ENCODE data around the gene ITGB2. TPM values are rescaled to one million over a fixed set of nuclear protein-coding genes. Genes with fewer than 3 reads are reported as not detected.

Gene ITGB2
- total RNA-seq, 1 experiment from 2014 or later = 120 TPM

DNA sequence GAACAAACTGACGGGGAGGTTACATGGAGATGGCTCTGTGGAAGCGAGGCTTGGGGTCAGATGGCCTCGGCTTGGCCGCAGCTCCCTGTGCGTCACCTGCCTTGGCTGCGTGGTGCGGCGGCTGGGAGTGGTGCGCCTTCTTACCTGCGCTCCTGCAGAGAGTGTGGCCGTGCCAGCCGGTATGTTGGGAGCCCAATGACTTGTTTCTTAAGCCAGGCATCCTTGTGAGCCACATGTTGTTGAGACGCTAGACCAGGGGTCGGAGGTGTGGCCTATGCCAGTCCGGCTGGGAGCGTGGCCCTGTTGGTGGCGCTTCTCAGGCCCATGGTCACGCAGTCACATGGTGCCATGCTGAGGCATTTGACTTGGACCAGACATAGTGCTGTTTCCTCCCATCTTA is 29.7 kb upstream of the ITGB2 start:
- H3K4me3 ChIP-seq = no peak overlapping the region

GRCh38 chr21:44949779-44950198 is 29.1 kb upstream of the ITGB2 start:
- DNase-seq (ENCODE audit: low read depth in 1 of 2, low spot score in 2 of 2) = peak; percentile 64 to 88

More for the DNA sequence above, 29.7 kb upstream of the ITGB2 start:
- no peaks in the 10 kb centered on the region for H3K27me3 ChIP-seq (replicated peaks)
- no peaks in the 10 kb centered on the region; the same call in 1 of the 2 replicates for H3K4me1 ChIP-seq (replicated peaks)
- peaks cover 80% of the 10 kb centered on the region for H3K36me3 ChIP-seq
- H3K9me3 ChIP-seq (replicated peaks) = no peaks in the 10 kb centered on the region
- DNase-seq (ENCODE audit: low read depth in 1 of 2, low spot score in 2 of 2) = no peak
- H3K27ac ChIP-seq = no peak overlapping the region

GRCh38 chr21:44949161-44949778 is 28.6 kb upstream of the ITGB2 start:
- Histone ChIP-seq H3K36me3 (peaks cover 85% of the 10 kb centered on the region), H3K4me1 (replicated peaks) (no peaks in the 10 kb centered on the region; the same call in 1 of the 2 replicates), H3K9me3 (replicated peaks) (no peaks in the 10 kb centered on the region), H3K4me3 (no peak overlapping the region), H3K27me3 (replicated peaks) (no peaks in the 10 kb centered on the region), H3K27ac (no peak overlapping the region)
- no peak for DNase-seq (ENCODE audit: low read depth in 1 of 2, low spot score in 2 of 2)

More at GRCh38 chr21:44949779-44950198, 29.1 kb upstream of the ITGB2 start:
- Histone ChIP-seq H3K27ac (no peak overlapping the region), H3K4me3 (no peak overlapping the region), H3K9me3 (replicated peaks) (no peaks in the 10 kb centered on the region), H3K36me3 (peaks cover 85% of the 10 kb centered on the region), H3K27me3 (replicated peaks) (no peaks in the 10 kb centered on the region), H3K4me1 (replicated peaks) (no peaks in the 10 kb centered on the region; the same call in 1 of the 2 replicates)

DNA sequence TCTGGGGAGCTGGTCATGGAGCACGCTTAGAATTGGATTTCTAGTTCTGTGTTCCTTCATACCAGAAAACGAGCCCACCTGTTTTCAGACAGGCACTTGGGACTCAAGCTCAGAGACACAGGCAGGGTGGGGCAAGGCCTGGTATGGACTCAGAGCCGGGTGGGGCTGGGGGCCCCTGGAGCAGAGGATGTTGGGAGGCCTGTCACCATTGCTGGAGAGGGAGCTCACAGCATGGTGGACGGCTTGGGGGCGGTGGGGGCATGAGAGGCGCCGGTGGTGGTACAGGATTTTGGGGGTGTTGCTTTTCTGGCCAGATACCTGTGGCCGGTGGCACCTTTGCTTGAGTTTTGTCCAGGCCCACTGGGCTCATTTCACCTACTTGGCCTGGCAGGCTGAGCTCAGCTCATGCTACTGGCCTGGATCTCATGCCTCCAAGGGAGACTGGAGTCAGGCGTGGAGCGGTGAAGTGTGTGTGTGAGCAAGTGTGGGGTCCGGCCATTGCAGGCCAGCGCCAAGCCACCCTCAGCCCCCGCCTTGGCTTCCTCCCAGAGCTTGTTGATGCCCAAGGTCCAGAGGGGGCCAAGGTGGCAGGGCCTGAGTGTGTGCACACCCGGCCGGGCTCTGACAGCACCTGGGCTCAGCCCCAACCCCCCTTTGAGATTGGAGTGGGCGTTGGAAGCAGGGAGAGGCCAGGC is 27.9 kb upstream of the ITGB2 start:
- Histone ChIP-seq H3K9me3 (replicated peaks) (no peaks in the 10 kb centered on the region), H3K4me1 (replicated peaks) (no peaks in the 10 kb centered on the region; the same call in 1 of the 2 replicates), H3K27ac (no peak overlapping the region), H3K4me3 (no peak overlapping the region), H3K36me3 (peaks cover 86% of the 10 kb centered on the region), H3K27me3 (replicated peaks) (no peaks in the 10 kb centered on the region)
- no peak for DNase-seq (ENCODE audit: low read depth in 1 of 2, low spot score in 2 of 2)

DNA sequence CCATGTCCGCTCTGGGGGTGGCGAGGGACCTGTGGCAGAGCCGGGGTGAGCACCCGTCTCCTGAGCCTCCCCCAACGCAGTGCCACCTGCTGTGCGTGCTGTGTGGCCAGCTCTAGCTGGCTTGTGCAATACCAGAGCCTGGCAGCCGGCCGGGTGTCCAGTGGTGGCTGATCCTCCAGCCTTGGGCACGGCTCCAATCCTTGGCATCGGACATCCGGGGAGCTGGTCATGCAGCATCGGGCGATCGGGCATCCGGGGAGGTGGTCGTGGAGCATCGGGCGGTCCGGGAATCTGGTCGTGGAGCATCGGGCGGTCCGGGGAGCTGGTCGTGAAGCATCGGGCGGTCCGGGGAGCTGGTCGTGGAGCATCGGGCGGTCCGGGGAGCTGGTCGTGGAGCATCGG is 27.2 kb upstream of the ITGB2 start:
- no peak for DNase-seq (ENCODE audit: low read depth in 1 of 2, low spot score in 2 of 2)
- H3K36me3 ChIP-seq = peaks cover 88% of the 10 kb centered on the region

DNA sequence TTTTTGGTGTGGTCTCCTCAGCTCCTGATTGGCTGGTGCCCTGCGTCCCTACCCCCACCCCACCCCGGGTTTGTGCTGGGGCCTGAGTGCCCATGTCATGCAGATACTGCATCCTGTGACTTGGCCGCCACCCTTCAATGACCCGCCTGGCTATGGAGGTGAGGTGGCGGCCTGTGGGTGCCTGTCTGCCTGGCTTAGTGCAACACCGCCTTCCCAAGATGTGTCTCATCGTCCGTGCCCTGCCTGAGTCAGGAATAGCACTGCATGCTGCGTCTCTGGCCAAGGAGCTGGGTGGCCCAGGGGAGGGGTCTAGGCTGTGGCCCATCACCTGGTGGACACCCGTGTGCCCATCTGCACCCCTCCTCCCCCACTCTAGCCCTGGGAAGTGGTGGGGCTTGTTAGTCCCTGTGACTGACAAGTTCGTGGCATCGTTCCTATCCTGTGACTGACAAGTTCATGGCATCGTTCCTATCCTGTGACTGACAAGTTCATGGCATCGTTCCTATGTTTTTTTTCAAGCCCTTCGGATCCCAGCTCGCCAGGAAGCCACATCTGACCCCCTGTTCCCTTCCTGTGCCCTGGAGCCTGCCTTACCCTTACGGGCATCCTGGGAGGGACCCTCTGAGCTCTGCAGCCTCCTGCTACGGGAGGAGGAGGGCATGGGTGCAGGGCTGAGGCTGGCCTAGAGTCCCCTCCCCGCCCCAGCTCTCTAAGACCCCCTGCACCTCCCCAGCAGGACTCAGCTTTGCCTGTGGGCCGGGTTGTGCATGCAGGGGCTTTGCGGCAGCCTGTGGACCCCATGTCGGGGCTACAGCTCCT is 26.6 kb upstream of the ITGB2 start:
- Histone ChIP-seq H3K36me3 (peaks cover 88% of the 10 kb centered on the region), H3K4me3 (no peak overlapping the region), H3K27ac (no peak overlapping the region), H3K27me3 (replicated peaks) (no peaks in the 10 kb centered on the region), H3K4me1 (replicated peaks) (no peaks in the 10 kb centered on the region; the same call in 1 of the 2 replicates), H3K9me3 (replicated peaks) (no peaks in the 10 kb centered on the region)
- DNase-seq (ENCODE audit: low read depth in 1 of 2, low spot score in 2 of 2) = no peak

More for the DNA sequence above, 27.2 kb upstream of the ITGB2 start:
- H3K27me3 ChIP-seq (replicated peaks) = no peaks in the 10 kb centered on the region
- no peaks in the 10 kb centered on the region; the same call in 1 of the 2 replicates for H3K4me1 ChIP-seq (replicated peaks)
- no peak overlapping the region for H3K27ac ChIP-seq
- H3K4me3 ChIP-seq = no peak overlapping the region
- H3K9me3 ChIP-seq (replicated peaks) = no peaks in the 10 kb centered on the region

DNA sequence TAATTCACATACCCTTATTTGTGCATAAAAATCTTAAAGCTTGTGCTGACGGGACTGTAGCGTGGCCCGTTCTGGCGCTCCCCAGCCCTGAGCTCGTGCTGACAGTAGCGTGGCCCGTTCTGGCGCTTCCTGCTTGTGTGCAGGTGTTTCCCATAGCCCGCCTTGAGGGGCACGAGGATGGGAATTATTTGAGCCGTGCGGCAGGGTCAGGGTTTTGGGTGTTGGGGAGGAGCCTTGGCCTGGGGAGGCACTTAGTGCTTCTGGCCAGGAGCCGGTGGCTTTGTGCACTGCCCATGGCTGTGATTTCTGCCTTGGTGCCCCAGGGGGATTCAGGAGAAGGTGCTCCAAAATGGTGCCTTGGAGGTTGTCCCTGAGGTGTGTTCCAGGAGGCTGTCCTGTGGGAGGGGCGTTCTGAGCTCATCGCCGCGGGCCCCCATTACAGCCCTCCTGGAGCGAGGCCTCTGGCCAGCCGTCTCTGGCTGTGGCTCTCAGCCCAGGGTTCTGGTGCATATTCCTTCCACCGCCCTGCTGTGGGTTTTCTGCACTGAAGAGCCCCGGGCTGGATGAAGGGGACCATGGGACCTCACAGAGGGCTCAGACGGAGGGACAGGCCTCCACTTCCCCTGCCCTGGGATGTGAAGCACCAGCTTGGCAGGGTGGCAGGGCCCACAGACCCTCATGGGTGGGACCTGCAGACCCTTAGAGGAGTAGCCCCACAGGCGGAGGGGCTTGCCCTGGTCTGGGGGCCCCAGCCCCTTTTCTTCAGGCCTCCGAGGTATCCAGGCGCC is 25.7 kb upstream of the ITGB2 start:
- Histone ChIP-seq H3K27me3 (replicated peaks) (no peaks in the 10 kb centered on the region), H3K4me3 (no peak overlapping the region), H3K4me1 (replicated peaks) (peaks cover 4% of the 10 kb centered on the region; the same call in 1 of the 2 replicates), H3K36me3 (peaks cover 91% of the 10 kb centered on the region), H3K9me3 (replicated peaks) (no peaks in the 10 kb centered on the region), H3K27ac (no peak overlapping the region)
- DNase-seq (ENCODE audit: low read depth in 1 of 2, low spot score in 2 of 2) = no peak

DNA sequence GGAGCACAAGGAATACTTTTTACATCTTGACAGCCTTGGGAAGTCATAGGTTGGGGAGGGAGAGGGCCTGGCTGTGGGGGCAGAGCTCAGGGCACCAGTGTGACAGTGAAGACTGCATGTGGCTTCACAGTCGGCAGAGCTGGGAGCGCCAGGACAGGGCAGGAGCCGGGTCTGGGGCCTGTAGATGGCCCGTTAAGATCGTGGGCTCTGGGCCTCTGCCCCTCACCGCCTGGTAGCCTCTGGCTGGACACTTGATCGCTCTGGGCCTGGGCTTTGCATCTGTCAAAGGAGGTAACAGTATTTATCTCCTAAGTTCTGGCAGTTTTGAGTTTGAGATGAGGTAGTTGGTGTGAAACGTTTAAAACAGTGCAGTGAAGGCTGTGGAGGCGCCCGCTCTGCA is 23.9 kb upstream of the ITGB2 start:
- no peak for DNase-seq (ENCODE audit: low read depth in 1 of 2, low spot score in 2 of 2)
- Histone ChIP-seq H3K4me1 (replicated peaks) (peaks cover 12% of the 10 kb centered on the region), H3K27me3 (replicated peaks) (no peaks in the 10 kb centered on the region), H3K4me3 (no peak overlapping the region), H3K36me3 (peaks cover 83% of the 10 kb centered on the region), H3K9me3 (replicated peaks) (no peaks in the 10 kb centered on the region), H3K27ac (no peak overlapping the region)

DNA sequence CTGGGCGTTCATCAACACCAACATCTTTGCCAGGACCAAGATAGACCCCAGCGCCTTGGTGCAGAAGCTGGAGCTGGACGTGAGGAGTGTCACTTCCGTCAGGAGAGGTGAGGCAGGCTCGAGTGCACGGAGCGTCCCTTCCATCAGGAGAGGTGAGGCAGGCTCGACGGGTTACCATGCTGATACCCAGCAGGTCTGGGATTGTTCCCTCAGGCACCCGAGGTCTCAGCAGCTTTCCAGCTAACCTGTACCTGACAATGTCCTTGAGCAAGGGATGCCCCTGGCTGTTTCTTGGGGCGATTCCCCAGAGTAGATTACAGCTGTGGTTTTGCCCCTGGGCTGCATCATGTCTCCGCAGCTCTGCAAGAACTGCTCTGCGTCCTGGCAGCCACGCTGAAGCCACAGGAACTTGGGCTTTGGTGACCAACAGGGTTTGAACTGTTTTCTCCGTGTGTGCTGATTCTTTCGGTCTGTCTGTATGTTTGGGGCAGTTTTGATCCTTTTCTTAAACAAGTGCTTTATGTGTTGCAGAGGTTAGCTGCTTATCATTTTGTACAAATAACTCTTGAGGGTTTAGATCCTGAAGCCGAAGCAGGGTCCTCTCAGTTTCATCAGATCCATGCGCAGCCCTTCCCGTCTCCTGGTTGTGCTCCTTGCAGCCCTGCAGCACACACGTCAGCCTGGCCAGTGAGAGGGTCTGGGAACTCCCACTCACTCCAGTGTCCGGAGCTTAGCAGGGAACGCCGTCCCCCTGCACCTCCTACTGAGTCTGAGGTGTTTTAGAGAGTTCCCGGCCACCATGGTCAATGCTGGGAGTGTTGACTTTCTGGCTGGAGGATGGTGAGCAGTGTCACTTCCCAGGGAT is 23.2 kb upstream of the ITGB2 start:
- Histone ChIP-seq H3K27me3 (replicated peaks) (no peaks in the 10 kb centered on the region), H3K9me3 (replicated peaks) (no peaks in the 10 kb centered on the region), H3K4me3 (no peak overlapping the region), H3K27ac (no peak overlapping the region), H3K36me3 (peaks cover 82% of the 10 kb centered on the region), H3K4me1 (replicated peaks) (peaks cover 17% of the 10 kb centered on the region)
- DNase-seq (ENCODE audit: low read depth in 1 of 2, low spot score in 2 of 2) = no peak

DNA sequence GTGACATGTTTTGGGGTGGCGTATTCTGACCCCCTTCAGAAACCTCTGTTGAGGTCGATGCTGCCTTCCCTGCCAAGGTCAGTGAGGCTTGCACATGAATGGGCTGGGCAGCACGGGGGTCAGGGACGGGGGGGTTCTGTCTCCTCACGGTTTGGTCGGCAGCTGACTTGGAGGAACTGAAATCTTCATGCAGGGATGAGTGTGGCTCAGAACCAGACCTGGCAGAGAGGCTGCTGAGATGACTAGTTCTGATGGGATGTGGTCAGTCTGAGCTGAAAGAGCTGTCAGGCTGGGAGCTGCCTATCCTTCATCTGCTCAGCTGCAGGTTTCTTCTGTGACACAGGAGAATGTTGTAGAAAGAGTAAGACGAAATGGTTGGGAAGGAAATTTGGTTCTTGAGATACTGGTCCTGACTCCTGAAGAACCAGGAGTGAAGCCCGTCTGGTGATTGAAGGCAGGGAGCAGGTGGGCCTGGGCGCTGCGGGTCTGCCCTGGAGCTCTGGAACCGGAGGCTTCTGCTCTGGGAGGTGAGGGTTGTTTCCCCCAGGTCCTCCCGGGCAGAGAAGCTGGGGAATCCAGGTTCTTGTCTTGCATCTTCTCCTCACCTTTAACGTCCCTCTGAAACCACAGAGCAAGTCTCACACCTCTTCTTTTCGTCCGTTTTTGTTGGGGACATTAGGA is 22.4 kb upstream of the ITGB2 start:
- H3K27me3 ChIP-seq (replicated peaks) = no peaks in the 10 kb centered on the region
- peaks cover 82% of the 10 kb centered on the region for H3K36me3 ChIP-seq
- peaks cover 20% of the 10 kb centered on the region for H3K4me1 ChIP-seq (replicated peaks)
- no peaks in the 10 kb centered on the region for H3K9me3 ChIP-seq (replicated peaks)
- no peak overlapping the region for H3K27ac ChIP-seq
- H3K4me3 ChIP-seq = no peak overlapping the region
- DNase-seq (ENCODE audit: low read depth in 1 of 2, low spot score in 2 of 2) = no peak

- H3K4me1 ChIP-seq (replicated peaks) = peaks cover 20% of the 10 kb centered on the region
- peaks cover 78% of the 10 kb centered on the region for H3K36me3 ChIP-seq
- no peak overlapping the region for H3K4me3 ChIP-seq
- DNase-seq (ENCODE audit: low read depth in 1 of 2, low spot score in 2 of 2) = no peak
- no peaks in the 10 kb centered on the region for H3K9me3 ChIP-seq (replicated peaks)
- H3K27ac ChIP-seq = no peak overlapping the region
- no peaks in the 10 kb centered on the region for H3K27me3 ChIP-seq (replicated peaks)
Measured at GRCh38 chr21:44942566-44942965, 21.9 kb upstream of the ITGB2 start.

GRCh38 chr21:44941567-44941966 is 20.9 kb upstream of the ITGB2 start:
- no peak for DNase-seq (ENCODE audit: low read depth in 1 of 2, low spot score in 2 of 2)
- Histone ChIP-seq H3K9me3 (replicated peaks) (no peaks in the 10 kb centered on the region), H3K4me3 (no peak overlapping the region), H3K4me1 (replicated peaks) (peaks cover 20% of the 10 kb centered on the region), H3K36me3 (peaks cover 68% of the 10 kb centered on the region), H3K27ac (no peak overlapping the region), H3K27me3 (replicated peaks) (no peaks in the 10 kb centered on the region)
